HL-60 (cell line): ENCODE results near the gene GOLGA8N.
"Not testable (repeated sequence)": the region's sequence is repeated elsewhere in the genome, so short reads cannot be mapped to it uniquely, and the experiment has no call there.

Source experiments
- DNase-seq, 2 experiments: peaks; one replicate each; pipeline ENCODE4 v3.0.0-alpha.2; 2010 to 2020; ENCODE audit warnings: low read depth in 1 of 2, low spot score in 1 of 2
- H3K27ac ChIP-seq: fragments of 250-450 bp; sonication (Bioruptor Pico); replicated peaks from 2 replicates; pipeline ENCODE4 v1.5.1; 2020; ENCODE audit warnings: mild to moderate bottlenecking, moderate library complexity
- H3K27me3 ChIP-seq: fragments of 250-450 bp; sonication (Bioruptor Pico); 2 replicates; pipeline ENCODE4 v1.5.1; 2021; ENCODE audit warnings: mild to moderate bottlenecking, moderate library complexity; ENCODE audit not compliant: insufficient read depth, poor library complexity, severe bottlenecking
- H3K4me3 ChIP-seq: replicated peaks from 2 replicates; pipeline ENCODE4 v1.5.1; 2011; ENCODE audit warnings: mild to moderate bottlenecking, control low read depth, low read length; ENCODE audit not compliant: insufficient read depth
- long read RNA-seq: library from polyadenylated mRNA; unstranded; transcript quantifications from one replicate; pipeline ENCODE4 v2.0.0, GENCODE V29; 2020

The GOLGA8N gene
- long read RNA-seq, partial matches to known transcripts: 0 of 7 reads
- long read RNA-seq, other reads (novel, unspliced or antisense): 6 of 7 reads

GRCh38 chr15:32593151-32593550 is at the start of gene GOLGA8N:
GOLGA8N (plus strand) TSS chr15:32593456.
- not testable (repeated sequence) for H3K4me3 ChIP-seq, DNase-seq, H3K27me3 ChIP-seq

GRCh38 chr15:32543456-32543855 is 49.8 kb upstream of the GOLGA8N start:
- H3K27me3 ChIP-seq, DNase-seq, H3K4me3 ChIP-seq, H3K27ac ChIP-seq: not testable (repeated sequence)

More at GRCh38 chr15:32593151-32593550, at the start of gene GOLGA8N:
- H3K27ac ChIP-seq: not testable (repeated sequence)

GRCh38 chr15:32545129-32545528 is 48.1 kb upstream of the GOLGA8N start:
- not testable (repeated sequence) for H3K27me3 ChIP-seq, H3K4me3 ChIP-seq, H3K27ac ChIP-seq, DNase-seq

GRCh38 chr15:32554587-32554986 is 38.7 kb upstream of the GOLGA8N start:
- H3K27me3 ChIP-seq, DNase-seq, H3K27ac ChIP-seq, H3K4me3 ChIP-seq: not testable (repeated sequence)

- not testable (repeated sequence) for H3K27ac ChIP-seq, DNase-seq, H3K27me3 ChIP-seq, H3K4me3 ChIP-seq
Observed at GRCh38 chr15:32562198-32562597, 31.1 kb upstream of the GOLGA8N start.

GRCh38 chr15:32568988-32569387 is 24.3 kb upstream of the GOLGA8N start:
- H3K27ac ChIP-seq, H3K27me3 ChIP-seq, DNase-seq, H3K4me3 ChIP-seq: not testable (repeated sequence)

- not testable (repeated sequence) for DNase-seq, H3K27ac ChIP-seq, H3K27me3 ChIP-seq, H3K4me3 ChIP-seq
Observed at GRCh38 chr15:32578482-32578881, 14.8 kb upstream of the GOLGA8N start.

GRCh38 chr15:32585844-32586243 is 7.4 kb upstream of the GOLGA8N start:
- H3K27me3 ChIP-seq, DNase-seq, H3K4me3 ChIP-seq: not testable (repeated sequence)
- peak overlapping the region; percentile 46 for H3K27ac ChIP-seq

- H3K4me3 ChIP-seq, H3K27ac ChIP-seq, H3K27me3 ChIP-seq: not testable (repeated sequence)
- peak in 1 of 2 experiments; percentile 19 for DNase-seq
Observed at GRCh38 chr15:32609518-32609917, 16.3 kb downstream of the GOLGA8N start.

GRCh38 chr15:32610719-32611118 is 17.5 kb downstream of the GOLGA8N start:
- H3K27me3 ChIP-seq, H3K4me3 ChIP-seq, H3K27ac ChIP-seq: not testable (repeated sequence)
- peak in 1 of 2 experiments; percentile 24 for DNase-seq

- not testable (repeated sequence) for DNase-seq, H3K27me3 ChIP-seq
- Histone ChIP-seq H3K27ac (peak overlapping the region; percentile 98), H3K4me3 (peak overlapping the region; percentile 49)
Observed at GRCh38 chr15:32614712-32615050, 21.4 kb downstream of the GOLGA8N start.
